ENCODE measurements around the gene GOLGA6A.

DNA sequence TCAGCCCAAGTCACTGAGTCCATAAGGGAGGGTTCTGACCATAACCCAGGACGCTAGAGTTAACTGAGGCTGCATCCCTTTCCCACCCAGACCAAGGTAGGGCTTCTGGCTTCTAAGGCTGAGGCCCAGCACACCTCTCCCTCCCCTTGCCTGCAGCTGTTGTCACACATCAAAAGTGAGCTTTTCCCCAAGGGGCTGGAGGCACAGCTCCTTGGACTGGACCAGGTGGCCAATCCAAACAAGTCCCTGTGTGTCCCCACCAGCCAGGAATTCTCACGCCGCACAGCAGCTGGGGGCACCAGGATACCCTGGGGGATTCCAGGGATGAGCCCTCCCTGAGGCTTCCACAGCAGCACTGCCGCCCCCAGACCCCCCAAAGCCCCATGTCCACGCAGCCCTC is 25.8 kb upstream of the GOLGA6A start:
- TF ChIP-seq POLR2A (IDR thresholded peaks at IDR 0.05; ENCODE audit: low read length) (no peak), GATA1 (IDR thresholded peaks at IDR 0.05; ENCODE audit: low read depth, low read length) (no peak)

Data from erythroblast (primary cell).